HFFc6 (cell line): ENCODE results near the gene SUGCT. TPM values are rescaled to one million over a fixed set of nuclear protein-coding genes. Genes with fewer than 3 reads are reported as not detected.
A peak's percentile ranks its signal among the peaks of the same experiment; 100 is the strongest.

Experiments
- DNase-seq: peaks from one replicate; pipeline ENCODE4 v3.0.0-alpha.2; 2018
- H3K27ac Mint-ChIP-seq: 2 replicates; pipeline ENCODE4 v1.8.0; 2020; ENCODE audit warnings: mild to moderate bottlenecking, mixed read lengths
- H3K27me3 Mint-ChIP-seq: 2 replicates; pipeline ENCODE4 v1.8.0; 2021; ENCODE audit warnings: mild to moderate bottlenecking, moderate library complexity, mixed read lengths; ENCODE audit not compliant: insufficient read depth
- H3K36me3 Mint-ChIP-seq: 2 replicates; pipeline ENCODE4 v1.8.0; 2021; ENCODE audit warnings: low read depth, mixed read lengths
- H3K4me1 Mint-ChIP-seq: 2 replicates; pipeline ENCODE4 v1.8.0; 2020; ENCODE audit warnings: low read depth, mixed read lengths
- H3K4me3 Mint-ChIP-seq: 2 replicates; pipeline ENCODE4 v1.8.0; 2020; ENCODE audit warnings: mild to moderate bottlenecking, moderate library complexity, mixed read lengths
- H3K9me3 Mint-ChIP-seq: 2 replicates; pipeline ENCODE4 v1.8.0; 2020; ENCODE audit warnings: mild to moderate bottlenecking, mixed read lengths
- CTCF ChIP-seq: fragments of 200-600 bp; sonication (generic); IDR thresholded peaks from 2 replicates; pipeline ENCODE4 v1.5.0; 2021; ENCODE audit warnings: antibody characterized with exemption, mild to moderate bottlenecking
- total RNA-seq, 6 experiments: library from RNA; stranded (reverse); fragmentation: NEBNext Ultra II Directional; extraction: Animal tissue kit (Norgen Biotek cat#: 25700); gene quantifications; 2 replicates in 1 of 6; 3 replicates in 5 of 6; pipeline ENCODE4 v1.2.3, GENCODE V29; 2021

Gene SUGCT
- total RNA-seq, 6 experiments from 2014 or later, result 12.9 to 20.1 (median 17.1) TPM

GRCh38 chr7:40582539-40582938 is 447.7 kb downstream of the SUGCT start:
- H3K36me3 Mint-ChIP-seq, result no peaks in the 10 kb centered on the region
- no peak overlapping the region for H3K27ac Mint-ChIP-seq
- H3K27me3 Mint-ChIP-seq, result no peaks in the 10 kb centered on the region
- H3K9me3 Mint-ChIP-seq, result no peaks in the 10 kb centered on the region
- no peak for DNase-seq
- H3K4me3 Mint-ChIP-seq, result no peak overlapping the region
- TF ChIP-seq CTCF, result no peak
- H3K4me1 Mint-ChIP-seq, result peaks cover 55% of the 10 kb centered on the region

- no peak overlapping the region for H3K27ac Mint-ChIP-seq
- no peaks in the 10 kb centered on the region for H3K27me3 Mint-ChIP-seq
- no peaks in the 10 kb centered on the region for H3K9me3 Mint-ChIP-seq
- H3K36me3 Mint-ChIP-seq, result no peaks in the 10 kb centered on the region
- H3K4me3 Mint-ChIP-seq, result no peak overlapping the region
- no peak for DNase-seq
- peaks cover 55% of the 10 kb centered on the region for H3K4me1 Mint-ChIP-seq
- TF ChIP-seq CTCF, result no peak
These were observed 449.1 kb downstream of the SUGCT start for GRCh38 chr7:40583667-40584444.

GRCh38 chr7:40584667-40585433 is 450.0 kb downstream of the SUGCT start:
- peak overlapping the region; percentile 40; the same call in 1 of the 2 replicates for H3K27ac Mint-ChIP-seq

GRCh38 chr7:40586197-40586596 is 451.4 kb downstream of the SUGCT start:
- peak; percentile 59 for DNase-seq
- no peaks in the 10 kb centered on the region; the same call in 1 of the 2 replicates for H3K9me3 Mint-ChIP-seq
- no peaks in the 10 kb centered on the region for H3K27me3 Mint-ChIP-seq
- TF ChIP-seq CTCF, result no peak
- H3K4me3 Mint-ChIP-seq, result no peak overlapping the region
- peak overlapping the region; percentile 17; the same call in 1 of the 2 replicates for H3K27ac Mint-ChIP-seq
- H3K36me3 Mint-ChIP-seq, result peaks cover 5% of the 10 kb centered on the region; the same call in 1 of the 2 replicates
- peaks cover 44% of the 10 kb centered on the region for H3K4me1 Mint-ChIP-seq

More at GRCh38 chr7:40584667-40585433, 450.0 kb downstream of the SUGCT start:
- Mint-ChIP-seq H3K4me3 (peak overlapping the region; percentile 29; the same call in 1 of the 2 replicates), H3K27me3 (no peaks in the 10 kb centered on the region), H3K9me3 (no peaks in the 10 kb centered on the region), H3K4me1 (peaks cover 45% of the 10 kb centered on the region), H3K36me3 (no peaks in the 10 kb centered on the region)
- peak; percentile 17 for DNase-seq
- no peak for TF ChIP-seq CTCF

- Mint-ChIP-seq H3K27ac (no peak overlapping the region), H3K36me3 (peaks cover 5% of the 10 kb centered on the region; the same call in 1 of the 2 replicates), H3K9me3 (no peaks in the 10 kb centered on the region; the same call in 1 of the 2 replicates), H3K4me1 (peaks cover 44% of the 10 kb centered on the region), H3K4me3 (no peak overlapping the region), H3K27me3 (no peaks in the 10 kb centered on the region)
- TF ChIP-seq CTCF, result no peak
- no peak for DNase-seq
These were observed 452.6 kb downstream of the SUGCT start for GRCh38 chr7:40587419-40587818.
